Measurements from ENCODE around the gene THAP2.

The THAP2 gene

GRCh38 chr12:71652656-71653055 lies 11.4 kb upstream of the THAP2 start:
- Histone ChIP-seq H3K9me3 (ENCODE audit: control insufficient read depth, insufficient read depth, low read length) (peaks cover 14% of the 10 kb centered on the region; the same call in 1 of the 2 replicates), H3K36me3 (ENCODE audit: control insufficient read depth, low read length) (peaks cover 92% of the 10 kb centered on the region), H3K27ac (ENCODE audit: low read depth, low read length) (no peak overlapping the region), H3K4me3 (ENCODE audit: low read length) (no peak overlapping the region), H3K4me1 (ENCODE audit: control insufficient read depth, low read length) (peaks cover 7% of the 10 kb centered on the region), H3F3A (ENCODE audit: control insufficient read depth, insufficient read depth) (no peaks in the 10 kb centered on the region), H3K4me2 (ENCODE audit: low read length) (no peak overlapping the region), H4K20me1 (ENCODE audit: control insufficient read depth, insufficient read depth, low read depth, low read length) (no peaks in the 10 kb centered on the region), H3K27me3 (ENCODE audit: control insufficient read depth, low read length) (no peaks in the 10 kb centered on the region), H3K79me2 (ENCODE audit: control insufficient read depth, low read length) (peaks cover 95% of the 10 kb centered on the region), H3K9me2 (replicated peaks; ENCODE audit: control insufficient read depth, low read length) (no peaks in the 10 kb centered on the region)
- TF ChIP-seq CTCF (IDR thresholded peaks at IDR 0.05; ENCODE audit: low read depth, low read length, poor library complexity, severe bottlenecking) = no peak
- TF ChIP-seq EZH2phosphoT487 (IDR thresholded peaks at IDR 0.05; ENCODE audit: borderline replicate concordance, low read length) = no peak

- Histone ChIP-seq H3K9me2 (replicated peaks; ENCODE audit: control insufficient read depth, low read length) (no peaks in the 10 kb centered on the region), H3K4me1 (ENCODE audit: control insufficient read depth, low read length) (peaks cover 7% of the 10 kb centered on the region), H3K4me2 (ENCODE audit: low read length) (no peak overlapping the region), H3F3A (ENCODE audit: control insufficient read depth, insufficient read depth) (no peaks in the 10 kb centered on the region), H3K36me3 (ENCODE audit: control insufficient read depth, low read length) (peaks cover 92% of the 10 kb centered on the region), H3K4me3 (ENCODE audit: low read length) (no peak overlapping the region), H4K20me1 (ENCODE audit: control insufficient read depth, insufficient read depth, low read depth, low read length) (no peaks in the 10 kb centered on the region), H3K27me3 (ENCODE audit: control insufficient read depth, low read length) (no peaks in the 10 kb centered on the region), H3K9me3 (ENCODE audit: control insufficient read depth, insufficient read depth, low read length) (peaks cover 14% of the 10 kb centered on the region; the same call in 1 of the 2 replicates), H3K27ac (ENCODE audit: low read depth, low read length) (no peak overlapping the region), H3K79me2 (ENCODE audit: control insufficient read depth, low read length) (peaks cover 92% of the 10 kb centered on the region)
- TF ChIP-seq EZH2phosphoT487 (IDR thresholded peaks at IDR 0.05; ENCODE audit: borderline replicate concordance, low read length) (no peak), CTCF (IDR thresholded peaks at IDR 0.05; ENCODE audit: low read depth, low read length, poor library complexity, severe bottlenecking) (no peak)
Measured at GRCh38 chr12:71653137-71653536, 11.0 kb upstream of the THAP2 start.

GRCh38 chr12:71654200-71654599 lies 9.9 kb upstream of the THAP2 start:
- no peaks in the 10 kb centered on the region for H3K9me2 ChIP-seq (replicated peaks; ENCODE audit: control insufficient read depth, low read length)
- peaks cover 95% of the 10 kb centered on the region for H3K36me3 ChIP-seq (ENCODE audit: control insufficient read depth, low read length)
- H4K20me1 ChIP-seq (ENCODE audit: control insufficient read depth, insufficient read depth, low read depth, low read length) = no peaks in the 10 kb centered on the region
- H3F3A ChIP-seq (ENCODE audit: control insufficient read depth, insufficient read depth) = no peaks in the 10 kb centered on the region
- H3K27ac ChIP-seq (ENCODE audit: low read depth, low read length) = no peak overlapping the region
- H3K79me2 ChIP-seq (ENCODE audit: control insufficient read depth, low read length) = peaks cover 92% of the 10 kb centered on the region
- no peaks in the 10 kb centered on the region for H3K27me3 ChIP-seq (ENCODE audit: control insufficient read depth, low read length)
- no peak overlapping the region for H3K4me2 ChIP-seq (ENCODE audit: low read length)
- peaks cover 7% of the 10 kb centered on the region for H3K4me1 ChIP-seq (ENCODE audit: control insufficient read depth, low read length)
- no peak overlapping the region for H3K4me3 ChIP-seq (ENCODE audit: low read length)
- H3K9me3 ChIP-seq (ENCODE audit: control insufficient read depth, insufficient read depth, low read length) = peaks cover 14% of the 10 kb centered on the region; the same call in 1 of the 2 replicates
- TF ChIP-seq CTCF (IDR thresholded peaks at IDR 0.05; ENCODE audit: low read depth, low read length, poor library complexity, severe bottlenecking) (no peak), EZH2phosphoT487 (IDR thresholded peaks at IDR 0.05; ENCODE audit: borderline replicate concordance, low read length) (no peak)

Data from DOHH2 (cell line).